ENCODE measurements around the gene ITK. TPM values are rescaled to one million over a fixed set of nuclear protein-coding genes. Genes with fewer than 3 reads are reported as not detected.

Gene ITK
- total RNA-seq, 1 donor, result not detected

DNA sequence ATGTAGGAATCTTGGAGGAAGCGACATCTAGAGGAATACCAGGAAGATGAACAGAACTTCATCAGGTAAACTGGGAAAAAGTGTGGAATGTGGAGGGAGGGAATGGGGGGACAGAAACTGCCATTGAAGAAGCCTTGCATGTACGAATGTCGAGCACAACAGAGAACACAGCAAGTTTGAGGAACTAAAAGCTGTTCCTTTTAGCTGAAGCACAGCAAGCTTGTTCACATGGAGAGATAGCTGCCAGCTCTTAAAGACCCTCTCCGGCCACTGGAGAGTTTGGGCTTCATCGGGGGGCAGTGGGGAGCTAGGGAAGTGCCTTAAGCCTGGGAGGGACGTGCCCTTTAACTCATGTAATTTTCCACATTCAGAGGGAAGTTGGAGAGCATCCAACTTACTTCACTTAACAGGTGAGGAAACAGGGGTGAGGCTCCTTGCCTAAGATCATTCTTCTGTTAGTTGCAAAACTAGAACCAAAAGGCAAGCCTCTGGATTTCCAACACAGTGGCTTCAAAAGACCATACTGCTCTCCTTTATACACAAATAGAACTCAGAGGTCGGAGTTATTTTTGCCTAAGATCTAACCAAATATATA is 83.0 kb downstream of the ITK start:
- TF ChIP-seq, protein P1, sequence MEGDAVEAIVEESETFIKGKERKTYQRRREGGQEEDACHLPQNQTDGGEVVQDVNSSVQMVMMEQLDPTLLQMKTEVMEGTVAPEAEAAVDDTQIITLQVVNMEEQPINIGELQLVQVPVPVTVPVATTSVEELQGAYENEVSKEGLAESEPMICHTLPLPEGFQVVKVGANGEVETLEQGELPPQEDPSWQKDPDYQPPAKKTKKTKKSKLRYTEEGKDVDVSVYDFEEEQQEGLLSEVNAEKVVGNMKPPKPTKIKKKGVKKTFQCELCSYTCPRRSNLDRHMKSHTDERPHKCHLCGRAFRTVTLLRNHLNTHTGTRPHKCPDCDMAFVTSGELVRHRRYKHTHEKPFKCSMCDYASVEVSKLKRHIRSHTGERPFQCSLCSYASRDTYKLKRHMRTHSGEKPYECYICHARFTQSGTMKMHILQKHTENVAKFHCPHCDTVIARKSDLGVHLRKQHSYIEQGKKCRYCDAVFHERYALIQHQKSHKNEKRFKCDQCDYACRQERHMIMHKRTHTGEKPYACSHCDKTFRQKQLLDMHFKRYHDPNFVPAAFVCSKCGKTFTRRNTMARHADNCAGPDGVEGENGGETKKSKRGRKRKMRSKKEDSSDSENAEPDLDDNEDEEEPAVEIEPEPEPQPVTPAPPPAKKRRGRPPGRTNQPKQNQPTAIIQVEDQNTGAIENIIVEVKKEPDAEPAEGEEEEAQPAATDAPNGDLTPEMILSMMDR (IDR thresholded peaks at IDR 0.05; ENCODE audit: insufficient read depth, low read depth, low read length), result no peak
- no peak for DNase-seq (ENCODE audit: low read depth)
- H3K4me3 ChIP-seq (ENCODE audit: low read depth, low read length), result no peak overlapping the region

DNA sequence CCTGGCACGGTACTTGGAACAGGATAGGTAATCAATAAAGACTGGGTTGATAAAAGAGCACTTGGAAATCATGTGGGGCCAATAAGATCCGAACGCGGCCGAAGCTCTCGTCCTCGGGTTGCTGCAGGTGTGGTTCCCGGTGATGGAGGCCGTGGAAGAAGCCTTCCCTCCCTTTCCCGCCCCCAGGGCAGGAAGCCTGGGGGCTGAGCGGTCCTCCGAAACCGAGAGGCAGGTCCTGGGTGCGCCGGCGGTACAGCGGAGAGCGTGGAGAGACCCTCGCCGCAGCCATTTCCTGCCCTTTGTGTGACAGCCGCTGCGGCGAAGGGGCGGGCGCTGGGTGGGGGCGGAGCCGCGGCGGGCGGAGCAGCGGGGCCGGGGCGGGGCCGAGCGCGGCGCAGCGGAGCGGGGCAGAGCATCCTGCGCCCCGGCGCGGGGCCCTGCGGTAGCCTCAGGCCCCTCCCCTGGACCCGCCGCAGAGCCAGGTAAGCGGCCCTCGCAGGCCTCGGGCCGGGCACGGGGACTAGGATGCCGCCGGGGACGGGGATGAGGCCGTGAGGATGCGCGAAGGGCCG is 85.2 kb downstream of the ITK start, which contains the start of gene CYFIP2:
Gene CYFIP2 (plus strand): TSS at position 410 of the 572 bp plus-strand sequence. CDS start 19,239 bp downstream, outside the sequence.
- peak; percentile 13 for DNase-seq (ENCODE audit: low read depth)
- peak within 1 kb of the TSS; percentile 64 for H3K4me3 ChIP-seq (ENCODE audit: low read depth, low read length)
- TF ChIP-seq, protein P1 (IDR thresholded peaks at IDR 0.05; ENCODE audit: insufficient read depth, low read depth, low read length), result no peak

DNA sequence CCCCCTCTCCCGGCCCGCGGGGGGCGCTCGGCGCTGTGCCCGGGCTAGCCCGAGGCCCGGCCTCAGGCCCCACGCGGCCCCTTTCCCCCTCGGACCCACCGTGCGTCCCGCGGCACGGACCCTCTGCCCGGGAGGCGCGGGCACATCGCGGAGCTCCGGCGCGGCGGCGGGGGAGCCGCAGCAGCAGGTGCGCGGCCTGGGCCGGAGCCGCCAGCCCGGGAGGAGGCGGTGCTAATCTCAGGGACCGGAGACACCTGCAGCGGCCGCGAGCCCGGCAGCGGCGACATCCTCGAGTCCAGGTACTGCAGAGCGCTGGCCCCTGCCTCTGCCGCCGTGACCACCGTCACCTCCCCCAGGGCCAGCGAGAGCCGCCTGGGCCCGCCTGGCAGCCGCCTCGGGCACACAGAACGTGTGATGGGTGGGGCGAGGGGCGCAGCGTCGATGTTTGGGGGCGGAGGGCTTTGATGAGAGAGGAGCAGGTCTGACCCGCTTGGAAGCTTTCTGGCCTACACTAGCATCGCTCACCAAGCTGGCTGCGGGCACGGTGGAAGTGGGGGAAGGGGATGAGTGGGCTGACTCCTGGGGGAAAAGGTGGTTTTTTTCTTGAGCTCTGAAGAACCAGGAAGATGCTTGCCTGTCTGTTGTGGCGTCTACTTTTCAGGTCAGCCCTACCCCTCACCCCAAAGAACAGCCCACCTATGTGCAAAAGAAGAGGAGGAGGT is 85.8 kb downstream of the ITK start:
- peak overlapping the region; percentile 64 for H3K4me3 ChIP-seq (ENCODE audit: low read depth, low read length)
- DNase-seq (ENCODE audit: low read depth), result no peak
- TF ChIP-seq, protein P1 (IDR thresholded peaks at IDR 0.05; ENCODE audit: insufficient read depth, low read depth, low read length), result no peak

DNA sequence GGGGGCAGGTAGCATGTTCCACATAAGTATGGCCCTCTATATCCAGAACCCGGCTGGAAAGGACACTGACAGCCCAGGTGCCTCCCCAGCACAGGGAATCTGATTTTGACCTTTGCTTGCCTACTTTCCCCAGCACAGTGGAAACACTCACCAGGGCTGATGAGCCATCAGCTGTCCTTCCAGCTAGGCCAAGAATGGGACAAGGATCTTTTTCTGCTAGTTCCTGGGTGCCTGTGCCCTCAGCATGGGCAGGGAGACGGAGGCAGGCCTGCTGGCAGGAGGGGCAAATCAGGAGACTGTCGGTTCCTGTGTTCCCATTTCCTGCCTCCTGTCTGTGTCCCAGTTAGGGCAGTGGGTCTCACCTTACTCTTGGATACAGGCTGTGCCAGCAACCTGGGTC is 86.4 kb downstream of the ITK start:
- no peak overlapping the region for H3K4me3 ChIP-seq (ENCODE audit: low read depth, low read length)

DNA sequence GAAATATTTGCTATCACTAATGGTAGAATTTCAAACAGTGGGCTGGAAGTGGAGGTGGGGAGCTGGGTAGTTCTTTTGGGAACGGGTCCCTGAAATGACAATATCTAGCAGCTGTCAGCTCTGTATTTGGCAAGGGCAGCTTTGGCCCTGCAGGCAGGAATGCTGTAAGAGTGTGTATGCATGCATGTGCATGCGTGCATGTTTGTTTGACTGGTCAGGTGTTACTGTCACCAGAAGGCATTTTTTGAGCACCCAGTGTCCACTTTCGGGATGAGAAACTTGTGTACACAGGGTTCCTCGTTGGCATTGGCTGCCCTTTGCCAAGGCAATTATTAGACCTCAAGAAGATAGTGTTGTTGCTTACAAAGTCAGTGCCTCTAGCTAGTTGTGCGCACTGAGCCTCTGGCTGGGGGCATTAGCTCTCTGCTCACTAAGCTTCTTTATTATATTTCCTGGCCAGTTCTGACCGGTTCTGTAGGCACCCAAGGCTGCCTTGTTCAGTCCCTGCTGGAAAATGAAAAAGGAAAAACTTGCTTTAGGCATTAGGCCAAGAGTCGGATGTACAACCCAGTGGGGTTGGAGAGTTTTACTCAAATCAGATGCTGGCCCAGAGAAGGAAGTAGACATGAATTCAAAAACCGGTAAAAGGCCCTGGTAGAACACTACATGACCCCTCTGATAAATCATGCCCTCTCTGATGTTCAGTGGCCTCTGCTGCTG is 87.3 kb downstream of the ITK start:
- TF ChIP-seq, protein P1 (IDR thresholded peaks at IDR 0.05; ENCODE audit: insufficient read depth, low read depth, low read length), result no peak
- DNase-seq (ENCODE audit: low read depth), result no peak
- H3K4me3 ChIP-seq (ENCODE audit: low read depth, low read length), result no peak overlapping the region

More for the DNA sequence above, 86.4 kb downstream of the ITK start:
- no peak for DNase-seq (ENCODE audit: low read depth)
- TF ChIP-seq, protein P1 (IDR thresholded peaks at IDR 0.05; ENCODE audit: insufficient read depth, low read depth, low read length), result no peak

DNA sequence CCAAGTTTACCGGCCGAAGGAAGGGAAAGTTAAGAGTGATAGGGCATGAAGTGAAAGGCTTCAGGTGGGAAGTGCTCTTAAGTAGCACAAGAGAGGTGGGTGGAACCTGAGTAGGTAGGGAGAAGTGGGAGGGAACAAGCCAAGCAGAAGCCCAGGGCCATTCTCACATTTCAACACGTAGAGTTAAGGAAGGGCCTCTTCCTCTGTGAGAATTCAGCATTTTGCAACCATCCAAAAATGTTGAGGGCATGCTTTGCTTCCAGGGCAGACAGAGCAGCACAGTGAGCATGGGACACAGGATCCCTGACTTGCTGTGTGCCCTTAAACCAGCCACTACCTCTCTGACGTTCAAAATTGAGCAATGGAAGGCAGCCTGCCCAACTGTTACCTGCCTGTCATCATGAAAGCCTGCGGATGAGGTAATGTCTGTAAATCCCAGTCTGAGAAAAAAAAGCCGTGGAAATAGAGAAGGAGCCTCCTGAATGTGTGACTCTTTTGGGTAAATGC is 88.6 kb downstream of the ITK start:
- no peak for DNase-seq (ENCODE audit: low read depth)
- TF ChIP-seq, protein P1 (IDR thresholded peaks at IDR 0.05; ENCODE audit: insufficient read depth, low read depth, low read length), result no peak
- H3K4me3 ChIP-seq (ENCODE audit: low read depth, low read length), result no peak overlapping the region
